ENCODE results near the gene LENG1. TPM values are rescaled to one million over a fixed set of nuclear protein-coding genes. Genes with fewer than 3 reads are reported as not detected.

Gene LENG1
- total and polyA plus RNA-seq, 9 of the 15 experiments (the other 6 are each of a cell fraction or from before 2014, with no cell fraction given), result 0.30 to 10.5 (median 4.7) TPM

- Histone ChIP-seq H3K9me1 (ENCODE audit: control insufficient read depth, insufficient read depth, low read length) (no peaks in the 10 kb centered on the region), H3K27ac (ENCODE audit: extremely low read depth, low read depth, low read length) (no peak overlapping the region), H3K79me2 (ENCODE audit: control insufficient read depth, insufficient read depth, low read length) (no peaks in the 10 kb centered on the region), H3K9ac (ENCODE audit: insufficient read depth in 1 of 2, low read depth in 2 of 2, low read length in 2 of 2) (no peak overlapping the region), H4K20me1 (replicated peaks; ENCODE audit: control insufficient read depth, insufficient read depth, low read length) (no peaks in the 10 kb centered on the region), H3K27me3 (ENCODE audit: control insufficient read depth in 2 of 2, insufficient read depth in 2 of 2, low read length in 2 of 2) (no peaks in the 10 kb centered on the region), H3K4me3 (no peak overlapping the region), H3K4me2 (ENCODE audit: insufficient read depth, low read length) (no peak overlapping the region), H3K4me1 (replicated peaks in 1 of 2; ENCODE audit: control insufficient read depth in 2 of 2, insufficient read depth in 2 of 2, low read length in 2 of 2) (peaks cover 2 to 40% of the 10 kb centered on the region in 2 experiments; a peak in 2 of 5 replicates), H3K36me3 (ENCODE audit: control insufficient read depth, insufficient read depth, low read length) (peaks cover 15% of the 10 kb centered on the region; the same call in 2 of the 3 replicates), H3K9me3 (replicated peaks; ENCODE audit: control insufficient read depth, insufficient read depth, low read depth, low read length) (no peaks in the 10 kb centered on the region), H2AFZ (ENCODE audit: low read depth, low read length) (no peak overlapping the region)
- TF ChIP-seq ZBTB33 (CRISPR knock-in tag; IDR thresholded peaks at IDR 0.05), result 0 out of 2 replicates have a peak, but pooled peaks have one; percentile 18
- TF ChIP-seq CCNT2 (IDR thresholded peaks at IDR 0.05; ENCODE audit: borderline replicate concordance, extremely low read depth, insufficient read length, low read depth, low read length), result peak; percentile 28
- no peak for TF ChIP-seq RBM25 (IDR thresholded peaks at IDR 0.05; ENCODE audit: low read depth, low read length, severe bottlenecking)
- peak; percentile 27; the same call in 1 of the 2 replicates for TF ChIP-seq POLR2AphosphoS2 (IDR thresholded peaks at IDR 0.05; ENCODE audit: low read length)
- no peak for TF ChIP-seq TRIM24 (IDR thresholded peaks at IDR 0.05)
- 0 out of 2 replicates have a peak, but pooled peaks have one; percentile 10 for TF ChIP-seq MYNN (IDR thresholded peaks at IDR 0.05)
- no peak for TF ChIP-seq MYNN (CRISPR knock-in tag; IDR thresholded peaks at IDR 0.05)
- TF ChIP-seq GABPA (tag; conservative IDR thresholded peaks at IDR 0.05; ENCODE audit: low read depth), result 0 out of 2 replicates have a peak, but pooled peaks have one; percentile 25
- in situ Hi-C loops (cut with MboI), result no loop called here
- no TSS peak for BruUV-seq (replicated peaks)
- CTCF ChIA-PET (ENCODE audit: low intra/inter-chr PET ratio), result no interaction called here
- intact Hi-C loops (cut with micrococcal nuclease), result no loop called here
- 54% methylated on average over 13 of the region's 15 CpGs for WGBS (ENCODE audit: insufficient coverage, low coverage, missing lambda C conversion rate)
- POLR2A ChIA-PET, result interaction anchor here (0.8 to 3.4 kb wide), 3 partner anchors 10 to 29 kb away, joined by 5 to 19 read pairs (median 12); partner anchors contain the start of genes MBOAT7, RPS9 and TSEN34
- ATAC-seq (no peak), DNase-seq (ENCODE audit: extremely low read depth in 1 of 4, low spot score in 3 of 4) (no peak), FAIRE-seq (no peak)
Measured at GRCh38 chr19:54173359-54173699, 13.8 kb upstream of the LENG1 start.

Measured in K562 (cell line).